HFFc6 (cell line): ENCODE measurements around the gene IL31RA. TPM values are rescaled to one million over a fixed set of nuclear protein-coding genes. Genes with fewer than 3 reads are reported as not detected.

Experiments
- DNase-seq: peaks from one replicate; pipeline ENCODE4 v3.0.0-alpha.2; 2018
- H3K27ac Mint-ChIP-seq: 2 replicates; pipeline ENCODE4 v1.8.0; 2020; ENCODE audit warnings: mild to moderate bottlenecking, mixed read lengths
- H3K27me3 Mint-ChIP-seq: 2 replicates; pipeline ENCODE4 v1.8.0; 2021; ENCODE audit warnings: mild to moderate bottlenecking, moderate library complexity, mixed read lengths; ENCODE audit not compliant: insufficient read depth
- H3K36me3 Mint-ChIP-seq: 2 replicates; pipeline ENCODE4 v1.8.0; 2021; ENCODE audit warnings: low read depth, mixed read lengths
- H3K4me1 Mint-ChIP-seq: 2 replicates; pipeline ENCODE4 v1.8.0; 2020; ENCODE audit warnings: low read depth, mixed read lengths
- H3K4me3 Mint-ChIP-seq: 2 replicates; pipeline ENCODE4 v1.8.0; 2020; ENCODE audit warnings: mild to moderate bottlenecking, moderate library complexity, mixed read lengths
- H3K9me3 Mint-ChIP-seq: 2 replicates; pipeline ENCODE4 v1.8.0; 2020; ENCODE audit warnings: mild to moderate bottlenecking, mixed read lengths
- total RNA-seq, 6 experiments: library from RNA; stranded (reverse); fragmentation: NEBNext Ultra II Directional; extraction: Animal tissue kit (Norgen Biotek cat#: 25700); gene quantifications; 2 replicates in 1 of 6; 3 replicates in 5 of 6; pipeline ENCODE4 v1.2.3, GENCODE V29; 2021
- TF ChIP-seq, protein P1 (sequence below): fragments of 200-600 bp; sonication (generic); IDR thresholded peaks from 2 replicates; pipeline ENCODE4 v1.5.0; 2021; ENCODE audit warnings: antibody characterized with exemption, mild to moderate bottlenecking

IL31RA gene
- total RNA-seq, 6 experiments from 2014 or later, result 0.12 to 0.26 (median 0.19) TPM; not detected in 2

GRCh38 chr5:55907927-55908326 lies 56.8 kb downstream of the IL31RA start:
- no peak overlapping the region for H3K4me3 Mint-ChIP-seq
- peaks cover 9% of the 10 kb centered on the region for H3K27me3 Mint-ChIP-seq
- no peak overlapping the region for H3K27ac Mint-ChIP-seq
- H3K9me3 Mint-ChIP-seq, result no peaks in the 10 kb centered on the region
- no peak for DNase-seq
- TF ChIP-seq, protein P1, sequence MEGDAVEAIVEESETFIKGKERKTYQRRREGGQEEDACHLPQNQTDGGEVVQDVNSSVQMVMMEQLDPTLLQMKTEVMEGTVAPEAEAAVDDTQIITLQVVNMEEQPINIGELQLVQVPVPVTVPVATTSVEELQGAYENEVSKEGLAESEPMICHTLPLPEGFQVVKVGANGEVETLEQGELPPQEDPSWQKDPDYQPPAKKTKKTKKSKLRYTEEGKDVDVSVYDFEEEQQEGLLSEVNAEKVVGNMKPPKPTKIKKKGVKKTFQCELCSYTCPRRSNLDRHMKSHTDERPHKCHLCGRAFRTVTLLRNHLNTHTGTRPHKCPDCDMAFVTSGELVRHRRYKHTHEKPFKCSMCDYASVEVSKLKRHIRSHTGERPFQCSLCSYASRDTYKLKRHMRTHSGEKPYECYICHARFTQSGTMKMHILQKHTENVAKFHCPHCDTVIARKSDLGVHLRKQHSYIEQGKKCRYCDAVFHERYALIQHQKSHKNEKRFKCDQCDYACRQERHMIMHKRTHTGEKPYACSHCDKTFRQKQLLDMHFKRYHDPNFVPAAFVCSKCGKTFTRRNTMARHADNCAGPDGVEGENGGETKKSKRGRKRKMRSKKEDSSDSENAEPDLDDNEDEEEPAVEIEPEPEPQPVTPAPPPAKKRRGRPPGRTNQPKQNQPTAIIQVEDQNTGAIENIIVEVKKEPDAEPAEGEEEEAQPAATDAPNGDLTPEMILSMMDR, result no peak
- no peaks in the 10 kb centered on the region for H3K36me3 Mint-ChIP-seq
- peaks cover 3% of the 10 kb centered on the region for H3K4me1 Mint-ChIP-seq

- Mint-ChIP-seq H3K9me3 (no peaks in the 10 kb centered on the region), H3K4me1 (no peaks in the 10 kb centered on the region), H3K36me3 (no peaks in the 10 kb centered on the region), H3K4me3 (no peak overlapping the region), H3K27me3 (peaks cover 7% of the 10 kb centered on the region), H3K27ac (no peak overlapping the region)
- no peak for DNase-seq
- TF ChIP-seq, protein P1, result no peak
These were observed 57.6 kb downstream of the IL31RA start for GRCh38 chr5:55908804-55909203.

GRCh38 chr5:55911784-55912653 lies 60.9 kb downstream of the IL31RA start:
- Mint-ChIP-seq H3K27ac (no peak overlapping the region), H3K4me1 (0 out of 2 replicates have a peak, but pooled peaks cover 6% of the 10 kb centered on the region), H3K9me3 (no peaks in the 10 kb centered on the region), H3K27me3 (peaks cover 9% of the 10 kb centered on the region), H3K36me3 (no peaks in the 10 kb centered on the region), H3K4me3 (no peak overlapping the region)
- DNase-seq, result no peak
- TF ChIP-seq, protein P1, result no peak

DNA sequence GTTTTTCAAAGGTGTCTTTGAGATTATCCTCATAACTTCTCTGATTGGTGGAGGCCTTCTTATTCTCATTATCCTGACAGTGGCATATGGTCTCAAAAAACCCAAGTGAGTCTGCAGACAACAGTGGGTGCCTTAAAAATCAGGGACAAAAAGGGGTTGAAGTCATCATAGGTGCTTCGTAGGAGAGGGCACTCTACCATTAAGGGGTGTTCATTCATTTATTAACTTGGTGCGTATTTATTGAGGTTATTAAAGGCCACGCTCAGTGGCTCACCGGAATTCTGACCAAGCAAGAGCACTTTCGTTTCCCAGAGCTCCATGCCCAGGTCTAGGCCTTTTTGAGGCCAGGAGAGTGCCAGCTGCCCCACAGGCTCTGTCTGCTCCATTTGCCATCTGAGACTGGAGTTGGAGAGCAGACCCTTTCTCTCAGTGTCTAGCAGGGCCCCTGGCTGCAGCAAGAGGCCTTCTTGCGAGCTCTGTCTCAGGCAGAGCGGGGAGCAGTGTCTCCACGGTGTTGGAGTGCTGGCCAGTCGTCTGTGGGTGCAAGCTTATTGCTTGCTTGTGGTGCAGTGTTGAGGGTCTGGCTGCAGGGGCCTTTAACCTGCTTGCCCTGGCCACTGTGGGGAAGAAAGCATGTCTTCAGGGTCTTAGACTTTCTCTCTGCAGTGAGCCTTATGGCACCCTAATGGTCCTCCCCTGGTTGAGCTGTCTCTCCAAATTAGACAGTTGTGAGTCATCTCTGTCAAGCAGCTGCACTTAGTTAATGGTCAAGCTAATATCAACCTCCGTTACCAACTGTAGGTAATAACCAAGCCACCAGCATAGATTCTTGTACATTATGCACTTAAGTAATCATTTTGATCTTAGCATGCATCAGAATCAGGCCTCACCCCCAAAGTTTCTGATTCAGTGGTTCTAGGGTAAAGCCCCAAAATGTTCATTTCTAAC lies 62.6 kb downstream of the IL31RA start:
- H3K9me3 Mint-ChIP-seq, result no peaks in the 10 kb centered on the region
- peaks cover 9% of the 10 kb centered on the region for H3K27me3 Mint-ChIP-seq
- H3K36me3 Mint-ChIP-seq, result no peaks in the 10 kb centered on the region
- no peak overlapping the region for H3K27ac Mint-ChIP-seq
- no peak overlapping the region for H3K4me3 Mint-ChIP-seq
- no peak for DNase-seq
- 0 out of 2 replicates have a peak, but pooled peaks cover 6% of the 10 kb centered on the region for H3K4me1 Mint-ChIP-seq
- TF ChIP-seq, protein P1, result no peak

GRCh38 chr5:55914971-55915370 lies 63.8 kb downstream of the IL31RA start:
- TF ChIP-seq, protein P1, result no peak
- H3K27me3 Mint-ChIP-seq, result peaks cover 11% of the 10 kb centered on the region
- H3K4me3 Mint-ChIP-seq, result no peak overlapping the region
- 0 out of 2 replicates have a peak, but pooled peaks cover 6% of the 10 kb centered on the region for H3K4me1 Mint-ChIP-seq
- no peak for DNase-seq
- no peak overlapping the region for H3K27ac Mint-ChIP-seq
- no peaks in the 10 kb centered on the region for H3K36me3 Mint-ChIP-seq
- H3K9me3 Mint-ChIP-seq, result no peaks in the 10 kb centered on the region
